ENCODE results near the gene FBXL15.
A peak's percentile ranks its signal among the peaks of the same experiment; 100 is the strongest.

FBXL15 gene

DNA sequence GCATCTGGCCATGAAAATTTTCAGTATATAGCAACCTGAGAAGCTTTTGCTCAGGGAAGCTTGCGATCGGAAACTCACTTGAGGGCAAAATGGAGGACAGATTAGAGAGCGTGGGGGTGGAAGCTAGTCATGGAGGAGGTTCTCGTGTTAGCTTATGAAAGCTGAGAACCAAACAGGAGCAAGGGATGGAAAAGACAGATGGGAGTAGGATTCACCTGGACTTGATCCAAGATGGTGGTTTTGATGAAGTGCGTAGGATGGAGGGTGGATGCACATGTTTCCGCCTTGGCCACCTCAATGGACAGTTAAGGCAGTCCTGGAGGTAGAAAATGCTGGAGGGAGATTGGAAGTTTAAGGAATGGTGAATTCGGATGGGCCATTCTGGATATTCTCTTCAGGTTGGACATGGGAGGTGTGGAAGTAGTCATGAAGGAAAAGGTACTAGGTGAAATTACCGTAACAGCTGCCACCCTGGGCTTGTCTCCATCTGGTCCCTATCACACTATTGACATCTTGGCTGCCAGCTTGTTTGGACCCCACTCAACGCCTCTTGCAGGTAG, 37.0 kb downstream of the FBXL15 start:
- DNase-seq: no peak

DNA sequence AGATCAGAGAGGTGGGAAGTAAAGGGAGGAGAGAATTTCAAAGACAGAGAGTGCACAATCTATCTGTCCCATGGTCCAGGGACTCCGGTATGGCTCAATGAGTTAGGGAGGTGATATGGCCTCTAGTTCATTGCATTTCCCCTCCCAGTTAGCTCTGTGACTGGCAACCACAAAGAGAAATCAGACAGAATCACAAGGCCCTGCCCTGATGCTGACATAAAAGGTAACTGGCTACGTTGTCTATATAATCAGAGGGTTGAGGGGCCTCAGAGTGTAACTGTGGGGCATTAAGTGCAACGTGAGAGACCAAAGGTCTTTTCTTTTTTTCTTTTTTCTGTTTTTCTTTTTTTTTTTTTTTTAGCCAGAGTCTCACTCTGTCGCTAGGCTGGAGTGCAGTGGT, 38.0 kb downstream of the FBXL15 start:
- no peak for DNase-seq

DNA sequence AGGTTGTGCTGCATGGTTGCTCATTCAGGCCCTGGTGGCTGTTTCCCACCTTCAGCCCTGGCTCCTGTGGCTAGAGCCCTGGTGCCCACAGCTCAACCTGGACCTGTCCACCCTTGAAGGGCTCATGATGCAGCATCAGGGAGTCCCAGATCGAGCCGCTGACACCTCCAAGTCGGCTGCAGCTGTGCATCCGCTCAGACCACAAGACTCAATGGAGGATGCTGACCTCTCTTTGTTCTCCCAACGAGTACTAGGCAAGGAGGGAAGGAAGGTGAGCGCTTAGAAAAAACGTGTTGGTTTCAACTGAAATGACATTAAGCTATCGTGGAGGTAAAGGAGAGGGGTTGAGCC, 40.2 kb downstream of the FBXL15 start:
- DNase-seq: no peak

DNA sequence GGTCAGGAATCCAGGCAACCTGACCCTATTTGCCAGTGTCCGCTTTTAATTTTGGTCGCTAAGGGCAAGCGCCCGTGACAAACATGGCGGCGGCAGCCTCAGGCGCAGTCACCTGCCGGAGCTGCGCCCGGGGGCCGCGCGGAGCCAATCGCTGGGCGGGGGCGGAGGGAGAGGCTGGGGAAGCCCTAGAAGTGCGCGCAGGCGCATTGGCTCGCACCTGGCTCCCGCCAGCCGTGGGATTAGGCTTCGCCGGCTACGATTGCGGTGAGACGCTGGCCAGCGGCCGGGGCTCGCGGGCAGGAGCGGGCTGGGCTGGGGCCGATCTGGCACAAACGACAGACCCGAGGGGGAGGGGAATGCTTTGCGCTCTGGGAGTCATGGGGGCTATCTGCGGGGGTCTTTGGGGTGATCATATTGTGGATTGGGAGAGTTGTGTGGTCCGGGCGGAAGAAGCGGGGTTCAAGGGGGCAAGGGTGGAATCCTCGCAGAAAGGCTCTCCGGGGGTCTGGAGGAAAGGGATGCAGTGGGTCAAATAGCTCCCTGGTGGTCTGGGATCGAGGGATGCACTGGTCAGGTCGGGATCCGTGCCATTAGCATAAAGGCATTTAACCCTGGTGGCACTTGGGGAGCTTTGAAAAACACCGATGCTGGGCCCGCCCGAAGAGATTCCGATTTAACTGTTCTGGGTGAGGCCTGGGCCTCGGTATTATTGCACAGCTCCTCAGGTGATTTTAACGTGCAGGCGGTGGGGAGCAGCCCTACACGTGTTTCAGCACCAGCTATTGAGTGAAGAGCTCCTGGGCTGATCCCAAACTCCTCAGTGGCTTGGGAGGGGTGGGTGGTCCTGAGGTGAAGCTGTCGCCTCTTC, 40.8 kb downstream of the FBXL15 start:
- peak; percentile 74 to 95 for DNase-seq

DNA sequence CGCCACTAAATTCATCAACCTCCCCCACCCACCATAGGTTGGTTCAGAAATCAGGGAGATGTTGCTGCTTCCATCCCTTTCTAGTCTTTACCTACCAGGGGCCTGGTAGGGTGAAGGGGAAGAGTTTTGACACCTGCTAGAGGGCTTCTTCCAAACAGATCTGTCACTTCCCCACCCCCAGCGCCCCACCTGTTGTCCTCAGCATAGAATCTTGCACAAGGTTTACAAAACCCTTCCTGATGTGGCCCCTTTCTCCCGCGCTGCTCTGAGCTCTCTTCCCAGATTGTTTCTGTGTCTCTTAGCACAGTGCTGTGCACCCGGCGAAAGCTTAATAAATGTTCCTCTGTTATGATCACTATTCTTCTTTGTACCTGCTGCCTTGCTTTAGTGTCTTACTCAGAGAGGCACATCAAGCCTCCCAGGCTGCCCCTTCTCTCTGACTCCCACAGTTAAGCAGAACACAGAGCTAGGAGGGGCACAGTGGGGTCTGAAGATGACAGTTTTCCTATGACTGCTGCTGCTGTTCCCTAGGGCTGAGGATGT, 41.9 kb downstream of the FBXL15 start:
- no peak for DNase-seq

DNA sequence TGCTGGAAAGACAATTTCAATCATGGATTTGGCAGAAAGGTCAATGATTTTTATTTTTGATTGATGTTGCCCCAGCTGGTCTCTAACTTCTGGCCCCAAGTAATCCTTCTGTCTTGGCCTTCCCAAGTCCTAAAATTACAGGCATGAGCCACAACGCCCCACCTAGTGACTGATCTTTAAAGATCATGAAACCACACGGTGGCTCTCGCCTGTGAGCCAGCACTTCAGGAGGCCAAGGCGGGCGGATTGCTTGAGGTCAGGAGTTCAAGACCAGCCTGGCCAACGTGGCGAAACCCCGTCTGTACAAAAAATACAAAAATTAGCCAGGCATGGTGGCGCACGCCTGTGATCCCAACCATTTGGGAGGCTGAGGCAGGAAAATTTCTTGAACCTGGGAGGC, 43.3 kb downstream of the FBXL15 start:
- no peak for DNase-seq

DNA sequence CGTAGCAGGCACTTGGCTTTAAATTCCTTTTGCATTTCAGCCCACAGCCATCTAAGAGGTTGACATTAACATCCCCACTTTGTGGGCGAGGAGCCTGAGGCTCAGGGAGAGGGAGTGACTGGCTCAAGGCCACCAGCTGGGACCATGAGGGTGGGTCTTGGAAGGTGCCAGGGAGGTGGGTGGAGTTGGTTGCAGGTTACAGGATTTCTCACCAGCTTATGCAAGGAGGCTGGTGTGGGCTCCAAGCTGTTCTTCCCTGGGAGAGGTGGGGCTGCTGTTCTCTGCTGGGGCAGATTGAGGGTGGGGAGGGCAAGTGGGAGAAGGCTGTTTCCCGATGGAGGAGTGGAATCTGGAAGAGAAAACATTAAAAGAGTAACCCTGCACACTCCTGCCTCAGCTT, 44.8 kb downstream of the FBXL15 start:
- DNase-seq: no peak

DNA sequence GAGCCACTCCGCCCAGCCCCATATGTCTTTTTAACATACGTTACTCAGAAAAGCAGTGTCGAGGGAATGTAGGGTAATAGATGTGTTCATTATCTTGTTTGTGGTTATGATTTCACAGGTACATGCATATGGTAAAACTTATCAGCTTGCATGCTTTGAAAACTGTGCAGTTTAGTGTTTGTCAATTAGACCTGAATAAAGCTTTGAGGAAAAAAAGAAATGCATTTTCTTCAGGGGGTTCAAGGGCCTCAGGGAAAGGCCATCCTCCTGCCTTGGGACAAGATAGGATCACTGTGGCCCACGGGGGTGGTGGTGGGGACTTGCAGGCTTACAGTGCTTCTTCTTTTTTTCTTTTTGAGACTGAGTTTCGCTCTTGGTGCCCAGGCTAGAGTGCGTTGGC, 46.7 kb downstream of the FBXL15 start:
- DNase-seq: no peak

DNA sequence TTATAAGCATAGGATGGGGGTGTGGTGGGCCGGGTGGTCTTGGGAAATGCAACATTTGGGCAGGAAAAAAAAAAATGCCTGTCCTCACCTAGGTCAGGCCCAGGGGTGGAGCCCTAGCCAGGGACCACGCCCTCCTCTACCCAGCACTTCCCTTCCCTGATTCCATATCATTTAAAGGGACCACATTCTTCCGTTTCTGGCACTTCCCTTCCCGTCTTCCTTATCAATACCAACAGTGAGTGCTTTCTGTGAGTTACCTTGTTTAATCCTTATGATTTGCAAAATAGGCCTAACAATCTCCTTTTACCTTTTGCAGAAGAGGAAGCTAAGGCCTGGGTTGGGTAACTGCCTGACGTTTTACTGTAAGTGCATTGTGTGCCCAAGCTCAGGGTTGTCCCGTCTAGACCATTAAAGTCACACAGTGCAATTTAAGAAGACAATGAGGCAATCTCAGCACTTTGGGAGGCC, 47.4 kb downstream of the FBXL15 start:
- no peak for DNase-seq

DNA sequence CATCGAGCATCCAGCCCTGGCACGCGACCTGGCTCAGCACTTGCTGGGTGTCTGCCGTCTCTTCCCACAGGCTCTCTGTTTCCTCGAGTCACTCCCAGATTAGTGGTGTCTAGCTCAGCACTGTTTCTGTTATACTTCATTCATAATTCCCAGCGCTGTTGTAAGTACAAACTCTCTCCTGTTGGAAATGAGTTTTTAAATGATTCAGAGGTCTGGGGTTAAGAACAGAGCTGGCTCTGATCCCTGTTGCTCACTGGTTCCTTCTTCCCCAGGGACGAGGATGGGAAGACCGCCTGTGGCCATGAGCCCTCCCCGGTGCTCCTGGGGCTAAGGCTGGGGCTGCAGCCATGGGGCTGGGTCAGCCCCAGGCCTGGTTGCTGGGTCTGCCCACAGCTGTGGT, 48.0 kb downstream of the FBXL15 start:
- DNase-seq: no peak

DNA sequence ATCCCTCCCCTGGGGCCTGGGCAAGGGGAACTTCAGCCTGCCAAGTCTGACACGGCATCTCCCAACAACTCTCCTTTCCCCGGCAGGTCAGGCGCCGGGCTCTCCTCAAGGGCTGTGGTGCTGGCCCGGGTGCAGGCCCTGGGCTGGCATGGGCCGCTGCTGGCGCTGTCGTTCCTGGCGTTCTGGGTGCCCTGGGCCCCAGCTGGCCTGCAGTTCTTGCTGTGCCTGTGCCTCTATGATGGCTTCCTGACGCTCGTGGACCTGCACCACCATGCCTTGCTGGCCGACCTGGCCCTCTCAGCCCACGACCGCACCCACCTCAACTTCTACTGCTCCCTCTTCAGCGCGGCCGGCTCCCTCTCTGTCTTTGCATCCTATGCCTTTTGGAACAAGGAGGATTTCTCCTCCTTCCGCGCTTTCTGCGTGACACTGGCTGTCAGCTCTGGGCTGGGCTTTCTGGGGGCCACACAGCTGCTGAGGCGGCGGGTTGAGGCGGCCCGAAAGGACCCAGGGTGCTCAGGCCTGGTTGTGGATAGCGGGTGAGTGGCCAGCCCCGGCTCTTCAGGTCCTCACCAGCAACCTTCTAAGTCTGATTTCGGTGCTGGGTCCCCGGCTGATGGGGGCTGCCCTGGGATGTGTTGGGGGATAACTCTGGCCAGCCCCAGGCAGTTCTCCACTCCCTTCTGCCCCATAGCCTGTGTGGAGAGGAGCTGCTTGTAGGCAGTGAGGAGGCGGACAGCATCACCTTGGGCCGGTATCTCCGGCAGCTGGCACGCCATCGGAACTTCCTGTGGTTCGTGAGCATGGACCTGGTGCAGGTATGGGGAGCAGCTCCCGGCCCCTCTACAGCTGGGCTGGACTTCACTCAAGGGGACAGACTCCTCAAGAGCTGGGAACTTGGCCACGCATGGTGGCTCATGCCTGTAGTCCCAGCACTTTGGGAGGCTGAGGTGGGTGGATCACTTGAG, 50.2 kb downstream of the FBXL15 start:
- DNase-seq: no peak
